ENCODE data around the gene TBC1D12. TPM values are rescaled to one million over a fixed set of nuclear protein-coding genes. Genes with fewer than 3 reads are reported as not detected.

TBC1D12 gene
- total RNA-seq, 1 experiment from 2014 or later, result 5.8 TPM

GRCh38 chr10:94489976-94490788, 87.8 kb downstream of the TBC1D12 start:
- TF ChIP-seq CTCF (IDR thresholded peaks at IDR 0.05; ENCODE audit: unreplicated experiment), result no peak
- Mint-ChIP-seq H3K9me3 (ENCODE audit: low read depth, unreplicated experiment) (no peaks in the 10 kb centered on the region), H3K4me1 (ENCODE audit: low read depth, unreplicated experiment) (no peaks in the 10 kb centered on the region), H3K27ac (ENCODE audit: unreplicated experiment) (no peak overlapping the region), H3K4me3 (ENCODE audit: low read depth, unreplicated experiment) (no peak overlapping the region), H3K27me3 (ENCODE audit: unreplicated experiment) (no peaks in the 10 kb centered on the region), H3K36me3 (ENCODE audit: insufficient read depth, unreplicated experiment) (no peaks in the 10 kb centered on the region)
- CTCF ChIA-PET, result no interaction called here
- intact Hi-C loops (cut with micrococcal nuclease; ENCODE audit: unreplicated experiment), result no loop called here
- BruUV-seq (replicated peaks), result no TSS peak
- no peak for DNase-seq

GRCh38 chr10:94490789-94491039, 88.4 kb downstream of the TBC1D12 start:
- no TSS peak for BruUV-seq (replicated peaks)
- no peak for TF ChIP-seq CTCF (IDR thresholded peaks at IDR 0.05; ENCODE audit: unreplicated experiment)
- Mint-ChIP-seq H3K27ac (ENCODE audit: unreplicated experiment) (no peak overlapping the region), H3K36me3 (ENCODE audit: insufficient read depth, unreplicated experiment) (no peaks in the 10 kb centered on the region), H3K27me3 (ENCODE audit: unreplicated experiment) (no peaks in the 10 kb centered on the region), H3K9me3 (ENCODE audit: low read depth, unreplicated experiment) (no peaks in the 10 kb centered on the region), H3K4me3 (ENCODE audit: low read depth, unreplicated experiment) (no peak overlapping the region), H3K4me1 (ENCODE audit: low read depth, unreplicated experiment) (no peaks in the 10 kb centered on the region)
- CTCF ChIA-PET, result no interaction called here
- intact Hi-C loops (cut with micrococcal nuclease; ENCODE audit: unreplicated experiment), result no loop called here
- DNase-seq, result no peak

- no peaks in the 10 kb centered on the region for H3K36me3 Mint-ChIP-seq (ENCODE audit: insufficient read depth, unreplicated experiment)
- H3K27me3 Mint-ChIP-seq (ENCODE audit: unreplicated experiment), result no peaks in the 10 kb centered on the region
- H3K4me3 Mint-ChIP-seq (ENCODE audit: low read depth, unreplicated experiment), result no peak overlapping the region
- H3K27ac Mint-ChIP-seq (ENCODE audit: unreplicated experiment), result no peak overlapping the region
- no peaks in the 10 kb centered on the region for H3K9me3 Mint-ChIP-seq (ENCODE audit: low read depth, unreplicated experiment)
- DNase-seq, result no peak
- TF ChIP-seq CTCF (IDR thresholded peaks at IDR 0.05; ENCODE audit: unreplicated experiment), result no peak
- CTCF ChIA-PET, result no interaction called here
- no TSS peak for BruUV-seq (replicated peaks)
- intact Hi-C loops (cut with micrococcal nuclease; ENCODE audit: unreplicated experiment), result no loop called here
- no peaks in the 10 kb centered on the region for H3K4me1 Mint-ChIP-seq (ENCODE audit: low read depth, unreplicated experiment)
These were observed 91.1 kb downstream of the TBC1D12 start for GRCh38 chr10:94493463-94493862.

- no peaks in the 10 kb centered on the region for H3K4me1 Mint-ChIP-seq (ENCODE audit: low read depth, unreplicated experiment)
- no peak overlapping the region for H3K4me3 Mint-ChIP-seq (ENCODE audit: low read depth, unreplicated experiment)
- no peak for TF ChIP-seq CTCF (IDR thresholded peaks at IDR 0.05; ENCODE audit: unreplicated experiment)
- BruUV-seq (replicated peaks), result no TSS peak
- no peaks in the 10 kb centered on the region for H3K9me3 Mint-ChIP-seq (ENCODE audit: low read depth, unreplicated experiment)
- no peaks in the 10 kb centered on the region for H3K36me3 Mint-ChIP-seq (ENCODE audit: insufficient read depth, unreplicated experiment)
- CTCF ChIA-PET, result interaction anchor here (0.6 kb wide), 1 partner anchor 110 kb away, joined by 3 read pairs; no protein-coding TSS in a partner anchor
- DNase-seq, result no peak
- intact Hi-C loops (cut with micrococcal nuclease; ENCODE audit: unreplicated experiment), result no loop called here
- no peak overlapping the region for H3K27ac Mint-ChIP-seq (ENCODE audit: unreplicated experiment)
- H3K27me3 Mint-ChIP-seq (ENCODE audit: unreplicated experiment), result no peaks in the 10 kb centered on the region
These were observed 93.7 kb downstream of the TBC1D12 start for GRCh38 chr10:94496010-94496409.
